ENCODE results near the gene KCTD16.

- no peak for TF ChIP-seq ZNF2 (tag by site-specific recombination; IDR thresholded peaks at IDR 0.05)
- no peak for TF ChIP-seq CTCF (tag by site-specific recombination; IDR thresholded peaks at IDR 0.05)
- TF ChIP-seq ZNF175 (tag by site-specific recombination; IDR thresholded peaks at IDR 0.05) = no peak
- no peak for TF ChIP-seq ZNF571 (tag by site-specific recombination; IDR thresholded peaks at IDR 0.05)
- no peak for TF ChIP-seq ZNF239 (tag by site-specific recombination; IDR thresholded peaks at IDR 0.05)
- TF ChIP-seq ZBTB10 (tag by site-specific recombination; IDR thresholded peaks at IDR 0.05) = no peak
- no peak for TF ChIP-seq ZNF830 (tag by site-specific recombination; IDR thresholded peaks at IDR 0.05; ENCODE audit: low read depth)
- TF ChIP-seq SALL2 (tag by site-specific recombination; IDR thresholded peaks at IDR 0.05; ENCODE audit: borderline replicate concordance) = no peak
- TF ChIP-seq ZNF558 (tag by site-specific recombination; IDR thresholded peaks at IDR 0.05) = no peak
- no peak for TF ChIP-seq ZNF580 (tag by site-specific recombination; IDR thresholded peaks at IDR 0.05)
Observed at GRCh38 chr5:144265643-144266247, 95.1 kb downstream of the KCTD16 start.
